ENCODE measurements around the gene SRP19.

DNA sequence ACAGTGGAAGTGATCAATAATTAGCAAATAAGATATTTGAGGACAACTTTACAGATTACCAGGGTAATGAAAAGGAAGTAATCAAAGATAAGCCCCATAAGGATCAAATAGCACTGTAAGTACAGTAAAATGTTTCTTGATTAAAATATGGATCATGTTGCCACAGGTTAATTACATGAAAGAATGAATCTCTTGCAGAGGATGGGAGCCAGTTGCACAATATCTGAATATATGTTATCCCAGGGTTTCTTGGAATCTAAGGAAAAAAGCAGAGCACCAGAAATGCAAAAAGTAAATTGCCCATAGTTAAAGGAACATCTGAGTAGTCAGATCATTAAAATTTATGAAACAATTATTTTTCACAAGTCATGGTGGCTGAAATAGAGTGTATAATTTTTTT is 13.8 kb upstream of the SRP19 start:
- TF ChIP-seq, protein P1, sequence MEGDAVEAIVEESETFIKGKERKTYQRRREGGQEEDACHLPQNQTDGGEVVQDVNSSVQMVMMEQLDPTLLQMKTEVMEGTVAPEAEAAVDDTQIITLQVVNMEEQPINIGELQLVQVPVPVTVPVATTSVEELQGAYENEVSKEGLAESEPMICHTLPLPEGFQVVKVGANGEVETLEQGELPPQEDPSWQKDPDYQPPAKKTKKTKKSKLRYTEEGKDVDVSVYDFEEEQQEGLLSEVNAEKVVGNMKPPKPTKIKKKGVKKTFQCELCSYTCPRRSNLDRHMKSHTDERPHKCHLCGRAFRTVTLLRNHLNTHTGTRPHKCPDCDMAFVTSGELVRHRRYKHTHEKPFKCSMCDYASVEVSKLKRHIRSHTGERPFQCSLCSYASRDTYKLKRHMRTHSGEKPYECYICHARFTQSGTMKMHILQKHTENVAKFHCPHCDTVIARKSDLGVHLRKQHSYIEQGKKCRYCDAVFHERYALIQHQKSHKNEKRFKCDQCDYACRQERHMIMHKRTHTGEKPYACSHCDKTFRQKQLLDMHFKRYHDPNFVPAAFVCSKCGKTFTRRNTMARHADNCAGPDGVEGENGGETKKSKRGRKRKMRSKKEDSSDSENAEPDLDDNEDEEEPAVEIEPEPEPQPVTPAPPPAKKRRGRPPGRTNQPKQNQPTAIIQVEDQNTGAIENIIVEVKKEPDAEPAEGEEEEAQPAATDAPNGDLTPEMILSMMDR (IDR thresholded peaks at IDR 0.05): no peak
- no peak for TF ChIP-seq POLR2A (IDR thresholded peaks at IDR 0.05)

All from uterus (tissue), 2 donors.